ENCODE measurements around the gene SFT2D1. TPM values are rescaled to one million over a fixed set of nuclear protein-coding genes. Genes with fewer than 3 reads are reported as not detected.

SFT2D1 gene
- total RNA-seq, 1 donor from 2014 or later = 29.1 TPM

DNA sequence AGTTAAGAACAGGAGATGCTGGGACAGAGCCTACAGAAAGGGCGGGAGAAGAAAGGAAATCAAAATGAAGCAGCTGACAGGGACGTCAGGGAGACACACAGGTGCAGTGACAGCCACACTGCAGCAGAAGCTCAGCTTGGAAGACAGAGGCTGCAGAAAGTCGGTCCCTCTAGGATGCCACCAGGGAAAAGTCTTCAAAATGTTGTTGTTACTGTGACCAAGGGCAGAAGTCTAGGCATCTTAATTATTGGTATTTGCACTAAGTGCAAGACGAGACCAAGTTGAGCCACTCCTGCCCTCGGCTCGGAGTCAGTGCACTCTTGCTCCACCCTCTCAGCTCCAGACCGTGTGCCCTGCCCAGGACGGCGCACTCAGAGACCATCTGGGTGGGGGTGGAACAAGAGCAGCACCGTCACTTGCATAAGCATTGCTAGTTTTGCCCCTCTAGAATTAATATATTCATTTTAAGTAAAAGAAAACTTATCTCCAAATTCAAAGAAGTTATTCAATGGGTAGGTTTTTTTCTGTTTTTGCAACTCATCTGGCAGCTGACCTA is 36.7 kb downstream of the SFT2D1 start:
- no peaks in the 10 kb centered on the region for H3K4me1 Mint-ChIP-seq (ENCODE audit: unreplicated experiment)
- H3K36me3 Mint-ChIP-seq (ENCODE audit: low read depth, unreplicated experiment) = no peaks in the 10 kb centered on the region
- H3K27ac Mint-ChIP-seq (ENCODE audit: unreplicated experiment) = no peak overlapping the region
- DNase-seq (ENCODE audit: low spot score) = no peak
- H3K9me3 Mint-ChIP-seq (ENCODE audit: unreplicated experiment) = no peaks in the 10 kb centered on the region
- H3K4me3 Mint-ChIP-seq (ENCODE audit: unreplicated experiment) = no peak overlapping the region
- H3K27me3 Mint-ChIP-seq (ENCODE audit: unreplicated experiment) = peaks cover 16% of the 10 kb centered on the region
- no peak for TF ChIP-seq CTCF (IDR thresholded peaks at IDR 0.05; ENCODE audit: unreplicated experiment)

GRCh38 chr6:166304106-166304505 is 38.2 kb downstream of the SFT2D1 start:
- no peak overlapping the region for H3K4me3 Mint-ChIP-seq (ENCODE audit: unreplicated experiment)

GRCh38 chr6:166301611-166302529 is 40.5 kb downstream of the SFT2D1 start:
- Mint-ChIP-seq H3K9me3 (ENCODE audit: unreplicated experiment) (no peaks in the 10 kb centered on the region), H3K4me1 (ENCODE audit: unreplicated experiment) (no peaks in the 10 kb centered on the region), H3K27me3 (ENCODE audit: unreplicated experiment) (peaks cover 11% of the 10 kb centered on the region), H3K27ac (ENCODE audit: unreplicated experiment) (no peak overlapping the region), H3K4me3 (ENCODE audit: unreplicated experiment) (no peak overlapping the region), H3K36me3 (ENCODE audit: low read depth, unreplicated experiment) (no peaks in the 10 kb centered on the region)
- no peak for DNase-seq (ENCODE audit: low spot score)
- no peak for TF ChIP-seq CTCF (IDR thresholded peaks at IDR 0.05; ENCODE audit: unreplicated experiment)

More at GRCh38 chr6:166304106-166304505, 38.2 kb downstream of the SFT2D1 start:
- Mint-ChIP-seq H3K27ac (ENCODE audit: unreplicated experiment) (no peak overlapping the region), H3K27me3 (ENCODE audit: unreplicated experiment) (peaks cover 12% of the 10 kb centered on the region), H3K36me3 (ENCODE audit: low read depth, unreplicated experiment) (no peaks in the 10 kb centered on the region), H3K9me3 (ENCODE audit: unreplicated experiment) (no peaks in the 10 kb centered on the region), H3K4me1 (ENCODE audit: unreplicated experiment) (no peaks in the 10 kb centered on the region)
- no peak for DNase-seq (ENCODE audit: low spot score)
- TF ChIP-seq CTCF (IDR thresholded peaks at IDR 0.05; ENCODE audit: unreplicated experiment) = no peak

GRCh38 chr6:166300357-166300987 is 41.9 kb downstream of the SFT2D1 start:
- no peak for TF ChIP-seq CTCF (IDR thresholded peaks at IDR 0.05; ENCODE audit: unreplicated experiment)
- Mint-ChIP-seq H3K36me3 (ENCODE audit: low read depth, unreplicated experiment) (no peaks in the 10 kb centered on the region), H3K4me3 (ENCODE audit: unreplicated experiment) (no peak overlapping the region), H3K4me1 (ENCODE audit: unreplicated experiment) (no peaks in the 10 kb centered on the region), H3K27me3 (ENCODE audit: unreplicated experiment) (peaks cover 8% of the 10 kb centered on the region), H3K9me3 (ENCODE audit: unreplicated experiment) (no peaks in the 10 kb centered on the region), H3K27ac (ENCODE audit: unreplicated experiment) (no peak overlapping the region)
- no peak for DNase-seq (ENCODE audit: low spot score)
